Astrocyte of the cerebellum (primary cell): ENCODE data around the gene COL4A3.

Source experiments
- DNase-seq: peaks from one replicate; pipeline ENCODE4 v3.0.0-alpha.2; 2011; ENCODE audit warnings: low read depth
- H3K4me3 ChIP-seq: 2 replicates; pipeline ENCODE4 v1.5.1; 2011; ENCODE audit warnings: mild to moderate bottlenecking, low read depth, low read length, moderate library complexity
- CTCF ChIP-seq: IDR thresholded peaks from 2 replicates; pipeline ENCODE4 v1.5.1; 2012; ENCODE audit warnings: low read length, low read depth, moderate library complexity, mild to moderate bottlenecking; ENCODE audit errors: missing control alignments
- in situ Hi-C: cut with HindIII; loops from 2 replicates; pipeline ENCODE4 v1.10.0; 2017; ENCODE audit warnings: low sequenced_read_pairs

The COL4A3 gene

GRCh38 chr2:227339098-227339599 lies 174.7 kb downstream of the COL4A3 start:
- H3K4me3 ChIP-seq: no peak overlapping the region
- no peak for DNase-seq
- no peak for TF ChIP-seq CTCF
- in situ Hi-C loops: no loop called here

- in situ Hi-C loops: no loop called here
- no peak for TF ChIP-seq CTCF
- no peak for DNase-seq
- no peak overlapping the region for H3K4me3 ChIP-seq
Observed at GRCh38 chr2:227340106-227340505, 175.7 kb downstream of the COL4A3 start.

- TF ChIP-seq CTCF: no peak
- in situ Hi-C loops: no loop called here
Observed at GRCh38 chr2:227341553-227341952, 177.1 kb downstream of the COL4A3 start.

GRCh38 chr2:227344231-227344630 lies 179.8 kb downstream of the COL4A3 start:
- H3K4me3 ChIP-seq: no peak overlapping the region
- TF ChIP-seq CTCF: no peak
- DNase-seq: no peak
- in situ Hi-C loops: no loop called here

More at GRCh38 chr2:227341553-227341952, 177.1 kb downstream of the COL4A3 start:
- DNase-seq: no peak
- H3K4me3 ChIP-seq: no peak overlapping the region

- H3K4me3 ChIP-seq: no peak overlapping the region
- TF ChIP-seq CTCF: no peak
- DNase-seq: no peak
- in situ Hi-C loops: no loop called here
Observed at GRCh38 chr2:227347117-227347516, 182.7 kb downstream of the COL4A3 start.

- no peak for TF ChIP-seq CTCF
- in situ Hi-C loops: no loop called here
- no peak for DNase-seq
- H3K4me3 ChIP-seq: no peak overlapping the region
Observed at GRCh38 chr2:227348324-227348723, 183.9 kb downstream of the COL4A3 start.
